ENCODE results near the gene TUBB2B.

DNA sequence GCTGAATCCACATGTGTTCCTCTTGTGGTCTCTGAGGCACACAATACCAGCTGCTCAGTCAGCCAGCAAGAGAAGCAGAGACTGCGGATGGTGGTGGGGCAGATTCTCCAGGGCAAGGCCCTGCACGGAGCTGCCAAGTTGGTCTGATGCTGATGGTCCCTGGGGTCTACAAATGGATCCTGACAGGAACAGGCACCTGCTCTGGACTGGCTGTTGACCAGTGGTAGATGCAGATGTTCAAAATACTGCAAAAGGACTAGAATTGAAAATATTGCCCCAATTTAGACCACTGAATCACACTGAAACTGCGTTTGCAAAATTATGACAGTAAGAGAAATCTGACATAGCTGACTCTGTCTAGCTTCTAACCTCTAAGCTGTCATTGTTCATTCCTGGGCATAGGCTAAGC, 40.5 kb downstream of the TUBB2B start:
- TF ChIP-seq, protein P1, sequence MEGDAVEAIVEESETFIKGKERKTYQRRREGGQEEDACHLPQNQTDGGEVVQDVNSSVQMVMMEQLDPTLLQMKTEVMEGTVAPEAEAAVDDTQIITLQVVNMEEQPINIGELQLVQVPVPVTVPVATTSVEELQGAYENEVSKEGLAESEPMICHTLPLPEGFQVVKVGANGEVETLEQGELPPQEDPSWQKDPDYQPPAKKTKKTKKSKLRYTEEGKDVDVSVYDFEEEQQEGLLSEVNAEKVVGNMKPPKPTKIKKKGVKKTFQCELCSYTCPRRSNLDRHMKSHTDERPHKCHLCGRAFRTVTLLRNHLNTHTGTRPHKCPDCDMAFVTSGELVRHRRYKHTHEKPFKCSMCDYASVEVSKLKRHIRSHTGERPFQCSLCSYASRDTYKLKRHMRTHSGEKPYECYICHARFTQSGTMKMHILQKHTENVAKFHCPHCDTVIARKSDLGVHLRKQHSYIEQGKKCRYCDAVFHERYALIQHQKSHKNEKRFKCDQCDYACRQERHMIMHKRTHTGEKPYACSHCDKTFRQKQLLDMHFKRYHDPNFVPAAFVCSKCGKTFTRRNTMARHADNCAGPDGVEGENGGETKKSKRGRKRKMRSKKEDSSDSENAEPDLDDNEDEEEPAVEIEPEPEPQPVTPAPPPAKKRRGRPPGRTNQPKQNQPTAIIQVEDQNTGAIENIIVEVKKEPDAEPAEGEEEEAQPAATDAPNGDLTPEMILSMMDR (IDR thresholded peaks at IDR 0.05) = no peak
- TF ChIP-seq POLR2A (IDR thresholded peaks at IDR 0.05) (no peak), POLR2AphosphoS5 (IDR thresholded peaks at IDR 0.05; ENCODE audit: insufficient read depth in 1 of 2, low read depth in 1 of 2) (no peak)

All from vagina (tissue), 2 donors.